PC-3 (cell line): Measurements from ENCODE around the gene MAD1L1.

ENCODE experiments used
- CTCF ChIP-seq: fragments of 300-600 bp; sonication (generic); conservative IDR thresholded peaks from 2 replicates; pipeline ENCODE4 v1.5.1; 2017; ENCODE audit warnings: antibody characterized with exemption, low read depth, mild to moderate bottlenecking, low read length
- EZH2 ChIP-seq: fragments of 300-600 bp; sonication (generic); IDR thresholded peaks from one replicate; pipeline ENCODE4 v1.6.1; 2017; ENCODE audit warnings: antibody characterized with exemption, mild to moderate bottlenecking, low read length; ENCODE audit not compliant: unreplicated experiment
- EZH2phosphoT487 ChIP-seq: fragments of 300-600 bp; sonication (generic); IDR thresholded peaks from 2 replicates; pipeline ENCODE4 v1.6.1; 2018; ENCODE audit warnings: mild to moderate bottlenecking, antibody characterized with exemption, low read length, borderline replicate concordance

- no peak for TF ChIP-seq CTCF
- no peak for TF ChIP-seq EZH2phosphoT487
- no peak for TF ChIP-seq EZH2
Observed at GRCh38 chr7:2270495-2270894, 37.8 kb upstream of the MAD1L1 start.
